BE2C (cell line): ENCODE data around the gene FAM120B.
A peak's percentile ranks its signal among the peaks of the same experiment; 100 is the strongest.

Experiments used
- DNase-seq: peaks from one replicate; pipeline ENCODE4 v3.0.0-alpha.2; 2020
- H3K27me3 ChIP-seq: fragments of 250-450 bp; sonication (Bioruptor Pico); 2 replicates; pipeline ENCODE4 v1.5.1; 2020; ENCODE audit warnings: mild to moderate bottlenecking
- H3K36me3 ChIP-seq: fragments of 250-450 bp; sonication (Bioruptor Pico); 2 replicates; pipeline ENCODE4 v1.5.1; 2020; ENCODE audit warnings: mild to moderate bottlenecking
- H3K4me1 ChIP-seq: fragments of 250-450 bp; sonication (Bioruptor Pico); 2 replicates; pipeline ENCODE4 v1.5.1; 2020
- H3K4me3 ChIP-seq: 2 replicates; pipeline ENCODE4 v1.5.1; 2011; ENCODE audit warnings: low read depth, low read length
- H3K9me3 ChIP-seq: fragments of 250-450 bp; sonication (Bioruptor Pico); 2 replicates; pipeline ENCODE4 v1.5.1; 2020
- CTCF ChIP-seq: IDR thresholded peaks from 2 replicates; pipeline ENCODE4 v1.5.1; 2012; ENCODE audit warnings: mild to moderate bottlenecking, low read depth, low read length

Gene FAM120B

GRCh38 chr6:170266061-170266825 lies 40.3 kb upstream of the FAM120B start:
- Histone ChIP-seq H3K4me1 (no peaks in the 10 kb centered on the region; the same call in none of the 2 replicates), H3K4me3 (peak overlapping the region; percentile 37), H3K36me3 (no peaks in the 10 kb centered on the region), H3K9me3 (no peaks in the 10 kb centered on the region), H3K27me3 (no peaks in the 10 kb centered on the region)
- no peak for DNase-seq
- TF ChIP-seq CTCF = no peak

GRCh38 chr6:170267688-170268087 lies 38.9 kb upstream of the FAM120B start:
- Histone ChIP-seq H3K4me3 (no peak overlapping the region), H3K27me3 (no peaks in the 10 kb centered on the region), H3K9me3 (no peaks in the 10 kb centered on the region), H3K36me3 (no peaks in the 10 kb centered on the region), H3K4me1 (no peaks in the 10 kb centered on the region; the same call in none of the 2 replicates)
- TF ChIP-seq CTCF = no peak
- no peak for DNase-seq

GRCh38 chr6:170268216-170269129 lies 38.1 kb upstream of the FAM120B start:
- DNase-seq = no peak
- Histone ChIP-seq H3K4me3 (no peak overlapping the region), H3K9me3 (no peaks in the 10 kb centered on the region), H3K36me3 (no peaks in the 10 kb centered on the region), H3K4me1 (no peaks in the 10 kb centered on the region; the same call in none of the 2 replicates), H3K27me3 (no peaks in the 10 kb centered on the region)
- no peak for TF ChIP-seq CTCF

GRCh38 chr6:170269151-170269845 lies 37.3 kb upstream of the FAM120B start:
- Histone ChIP-seq H3K4me3 (no peak overlapping the region), H3K9me3 (no peaks in the 10 kb centered on the region), H3K4me1 (no peaks in the 10 kb centered on the region; the same call in none of the 2 replicates), H3K36me3 (no peaks in the 10 kb centered on the region), H3K27me3 (no peaks in the 10 kb centered on the region)
- TF ChIP-seq CTCF = no peak
- no peak for DNase-seq

- TF ChIP-seq CTCF = no peak
- no peaks in the 10 kb centered on the region for H3K27me3 ChIP-seq
- H3K36me3 ChIP-seq = no peaks in the 10 kb centered on the region
- no peak for DNase-seq
- H3K4me3 ChIP-seq = no peak overlapping the region
- no peaks in the 10 kb centered on the region for H3K9me3 ChIP-seq
- no peaks in the 10 kb centered on the region; the same call in none of the 2 replicates for H3K4me1 ChIP-seq
These were observed 36.6 kb upstream of the FAM120B start for GRCh38 chr6:170269846-170270541.
